ENCODE results near the gene TMEM100. TPM values are rescaled to one million over a fixed set of nuclear protein-coding genes. Genes with fewer than 3 reads are reported as not detected.
A peak's percentile ranks its signal among the peaks of the same experiment; 100 is the strongest.

Gene TMEM100
- total RNA-seq, 2 donors from 2014 or later: 18.3 to 24.3 TPM

- ATAC-seq (peak; percentile 62 to 77), DNase-seq (peak; percentile 83)
- intact Hi-C loops (cut with DNase I): loop anchor here in 1 of 2 donors (10.0 kb wide), 1 partner anchor 88 kb away; no protein-coding TSS in a partner anchor
Observed at GRCh38 chr17:55726440-55726839, 3.8 kb upstream of the TMEM100 start.

GRCh38 chr17:55723488-55723848, 804 bp upstream of the TMEM100 start:
- DNase-seq (no peak), ATAC-seq (no peak)
- intact Hi-C loops (cut with DNase I): loop anchor here in 1 of 2 donors (10.0 kb wide), 1 partner anchor 91 kb away; no protein-coding TSS in a partner anchor

DNA sequence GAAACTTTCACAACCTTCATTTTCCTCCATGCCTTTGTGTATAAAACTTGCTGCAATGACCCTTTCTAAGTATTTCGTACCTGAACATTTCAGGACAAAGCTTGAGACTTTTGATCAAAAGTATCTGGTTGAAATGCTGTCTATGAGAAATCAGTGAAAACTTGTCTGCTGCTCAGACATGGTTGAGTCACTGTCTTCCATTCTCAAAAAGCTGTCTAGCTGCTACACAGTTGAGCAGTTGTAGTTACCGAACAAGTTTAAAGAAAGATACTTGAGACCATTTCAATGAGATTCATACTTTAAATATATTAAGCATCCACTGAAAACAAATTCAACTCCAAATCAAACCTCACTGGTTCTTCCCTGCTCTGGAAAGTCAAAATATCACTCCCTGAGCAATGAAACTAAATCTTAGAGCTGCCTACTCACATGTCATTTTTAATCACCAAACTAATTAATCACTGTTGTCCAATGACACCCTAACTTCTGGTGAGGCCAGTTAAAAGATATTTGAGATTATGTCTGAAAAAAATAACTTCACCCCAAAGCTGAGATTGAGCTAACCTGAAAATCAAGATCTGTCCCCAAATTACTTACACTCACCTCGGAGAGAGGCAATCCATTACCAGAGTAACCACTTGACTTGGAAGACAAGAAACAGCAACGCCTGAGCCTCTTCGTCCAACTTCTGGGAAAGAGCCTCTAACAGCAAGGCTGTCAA, 488 bp downstream of the TMEM100 start:
- intact Hi-C loops (cut with DNase I): loop anchor here in 1 of 2 donors (10.0 kb wide), 1 partner anchor 93 kb away; no protein-coding TSS in a partner anchor
- no peak for ATAC-seq
- no peak for DNase-seq

- DNase-seq (no peak), ATAC-seq (no peak)
- intact Hi-C loops (cut with DNase I): loop anchor here in 1 of 2 donors (10.0 kb wide), 1 partner anchor 94 kb away; no protein-coding TSS in a partner anchor
Observed at GRCh38 chr17:55720919-55721836, 1.5 kb downstream of the TMEM100 start.

DNA sequence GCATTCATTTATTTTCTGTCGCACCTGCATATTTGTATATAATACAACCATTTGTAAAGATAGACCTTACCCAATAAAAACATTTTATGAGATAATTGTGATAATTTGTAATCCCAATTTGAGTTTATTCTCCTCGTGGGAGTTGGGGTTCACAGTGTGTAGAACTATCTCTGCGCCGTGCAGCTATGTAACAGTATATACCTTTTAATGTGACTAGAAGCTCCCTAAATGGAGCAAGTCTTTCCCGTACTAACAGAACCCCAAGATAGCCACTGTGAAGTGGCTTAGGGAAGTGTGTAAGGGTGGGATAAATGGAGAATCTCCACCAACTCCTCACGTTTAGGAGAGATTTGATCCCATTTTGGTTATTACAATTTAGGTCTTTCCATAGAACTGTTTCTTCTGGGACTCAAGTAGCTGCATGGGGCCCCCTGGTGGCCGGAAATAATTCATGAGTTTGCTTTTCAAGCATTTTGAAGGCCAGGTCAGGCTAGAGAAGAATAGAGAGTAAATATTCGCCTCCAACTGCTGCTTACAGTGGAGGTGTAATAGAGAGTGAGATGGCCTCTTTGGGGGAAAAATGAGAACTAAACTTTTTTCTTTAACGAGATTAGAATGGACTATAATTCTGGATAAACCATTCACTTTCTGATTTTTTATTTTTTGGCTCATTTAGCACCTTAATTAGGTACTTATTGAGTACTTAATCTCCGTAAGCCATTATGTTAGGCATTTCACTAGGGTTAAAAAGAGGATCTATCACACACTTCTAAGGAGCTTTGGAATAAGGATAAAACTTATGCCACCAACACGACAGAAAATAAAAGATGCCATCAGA, 4.5 kb downstream of the TMEM100 start:
- intact Hi-C loops (cut with DNase I): loop anchor here in 1 of 2 donors (2.0 kb wide), 1 partner anchor 191 kb away; no protein-coding TSS in a partner anchor
- peak in 1 of 2 donors; percentile 50 for ATAC-seq

GRCh38 chr17:55717432-55717831, 5.2 kb downstream of the TMEM100 start:
- intact Hi-C loops (cut with DNase I): no loop called here
- ATAC-seq (no peak), DNase-seq (no peak)

More for the DNA sequence above, 4.5 kb downstream of the TMEM100 start:
- peak; percentile 86 for DNase-seq

GRCh38 chr17:55710829-55711496, 11.7 kb downstream of the TMEM100 start:
- ATAC-seq: peak in 1 of 2 donors; percentile 52
- no peak for DNase-seq
- intact Hi-C loops (cut with DNase I): no loop called here

DNA sequence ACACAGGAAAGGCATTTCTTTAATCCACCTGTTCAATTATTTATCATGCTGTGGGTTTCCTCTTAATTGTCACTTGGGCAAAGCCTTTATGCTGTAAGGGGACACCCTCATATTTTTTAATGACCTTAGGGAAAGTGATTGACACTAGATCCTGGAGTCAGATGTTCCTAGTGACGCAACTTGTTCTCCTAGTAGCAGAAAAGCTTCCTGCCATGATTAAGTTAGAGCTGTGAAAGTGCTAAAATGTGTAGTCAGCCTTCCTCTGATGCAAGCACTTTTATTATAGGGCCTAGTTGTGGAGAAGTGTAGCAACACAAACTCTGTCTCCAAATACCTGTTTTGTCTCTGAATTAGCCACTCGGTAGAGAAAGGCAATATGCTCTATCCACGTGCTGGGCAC, 12.3 kb downstream of the TMEM100 start:
- ATAC-seq (peak; percentile 23 to 43), DNase-seq (no peak)
- intact Hi-C loops (cut with DNase I): no loop called here

DNA sequence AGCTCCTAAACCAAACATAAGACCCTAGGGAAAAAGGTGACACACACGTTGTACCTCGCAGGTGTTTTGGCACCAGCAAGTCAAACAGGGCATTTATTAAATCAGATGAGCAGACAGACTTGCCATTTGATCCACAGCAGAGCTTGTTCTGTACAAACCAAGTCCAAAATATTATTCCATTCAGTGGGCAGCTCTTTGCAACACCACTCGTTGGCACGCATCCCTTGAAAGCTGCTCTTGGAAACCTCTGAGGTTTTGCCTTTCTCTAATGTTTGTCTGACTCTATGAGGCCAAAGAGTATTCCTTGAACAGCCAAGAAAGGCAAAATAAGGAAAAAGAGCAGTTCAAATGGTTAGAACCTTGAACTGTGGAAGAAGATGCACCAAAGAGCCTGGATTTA, 12.7 kb downstream of the TMEM100 start:
- intact Hi-C loops (cut with DNase I): no loop called here
- ATAC-seq: peak in 1 of 2 donors; percentile 67
- no peak for DNase-seq

GRCh38 chr17:55709440-55709839, 13.2 kb downstream of the TMEM100 start:
- intact Hi-C loops (cut with DNase I): no loop called here
- no peak for ATAC-seq
- no peak for DNase-seq

DNA sequence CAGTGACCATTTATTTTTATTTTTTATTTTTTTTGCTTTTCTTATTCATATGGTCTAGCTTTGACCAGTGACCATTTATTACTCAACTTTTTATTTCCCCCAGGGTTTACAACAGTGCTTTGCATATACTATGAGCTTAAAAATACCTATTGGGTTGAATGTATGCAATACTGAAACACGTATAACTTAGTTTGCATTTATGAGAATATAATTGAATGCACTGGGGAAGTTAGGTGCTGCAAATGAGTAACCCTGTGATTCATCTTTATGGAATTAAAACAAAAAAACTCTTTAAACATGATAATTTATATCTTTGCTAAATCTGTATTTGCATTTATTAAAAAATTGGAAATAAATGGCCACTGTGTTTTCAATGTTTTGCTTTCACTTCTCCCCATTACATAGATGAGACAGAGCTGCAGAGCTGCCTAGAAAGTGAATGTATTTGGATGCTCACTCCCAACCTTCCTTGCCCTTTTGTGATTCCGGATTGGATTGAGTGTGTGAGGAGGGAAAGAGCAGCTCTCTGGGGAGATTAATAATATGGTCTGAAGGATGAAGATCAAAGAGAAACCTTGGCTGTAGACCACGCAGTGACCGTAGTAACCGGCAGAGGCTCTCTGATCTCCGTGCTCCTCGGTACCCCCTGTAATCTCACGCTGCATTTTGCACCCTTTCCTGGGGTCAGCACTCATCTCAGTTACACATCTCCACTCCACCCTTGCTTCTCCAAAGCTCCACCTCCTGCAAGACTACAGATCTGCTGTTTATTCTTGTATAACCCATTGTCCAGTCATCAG, 14.3 kb downstream of the TMEM100 start:
- ATAC-seq (no peak), DNase-seq (no peak)
- intact Hi-C loops (cut with DNase I): no loop called here

- DNase-seq (no peak), ATAC-seq (peak in 1 of 2 donors; percentile 42)
- intact Hi-C loops (cut with DNase I): no loop called here
Observed at GRCh38 chr17:55706808-55707773, 15.6 kb downstream of the TMEM100 start.

DNA sequence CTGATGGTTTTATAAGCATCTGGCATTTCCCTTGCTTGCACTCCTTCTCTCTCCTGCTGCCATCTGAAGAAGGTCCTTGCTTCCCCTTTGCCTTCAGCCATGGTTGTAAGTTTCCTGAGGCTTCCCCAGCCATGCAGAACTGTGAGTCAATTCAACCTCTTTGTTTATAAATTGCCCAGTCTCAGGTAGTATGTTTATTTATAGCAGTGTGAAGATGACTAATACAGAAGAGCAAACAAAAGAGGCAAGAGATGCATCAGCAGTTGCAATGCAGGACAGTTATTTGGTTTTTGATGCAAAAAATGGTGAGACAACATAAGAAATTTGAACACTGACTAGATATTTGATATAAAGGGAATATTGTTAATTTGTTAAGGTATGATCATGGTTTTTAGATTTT, 16.8 kb downstream of the TMEM100 start:
- intact Hi-C loops (cut with DNase I): no loop called here
- no peak for DNase-seq
- ATAC-seq: no peak

DNA sequence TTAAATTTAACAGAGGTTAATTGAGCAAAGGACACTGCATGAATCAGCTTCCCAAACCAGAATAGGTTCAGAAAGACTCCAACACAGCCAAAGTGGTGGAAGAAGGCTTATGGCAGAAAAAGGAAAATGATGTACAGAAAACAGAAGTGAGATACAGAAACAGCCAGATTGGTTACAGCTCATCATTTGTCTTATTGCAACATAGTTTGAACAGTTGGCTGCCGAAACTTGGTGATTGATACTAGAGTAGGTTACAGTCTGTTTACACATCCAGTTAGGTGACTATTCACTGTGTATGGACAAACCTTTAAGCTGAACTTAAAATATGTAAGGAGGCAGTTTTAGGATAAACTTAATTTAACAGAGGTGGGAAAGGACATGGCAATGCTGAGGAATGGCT, 18.3 kb downstream of the TMEM100 start:
- intact Hi-C loops (cut with DNase I): no loop called here
- ATAC-seq (no peak), DNase-seq (no peak)

DNA sequence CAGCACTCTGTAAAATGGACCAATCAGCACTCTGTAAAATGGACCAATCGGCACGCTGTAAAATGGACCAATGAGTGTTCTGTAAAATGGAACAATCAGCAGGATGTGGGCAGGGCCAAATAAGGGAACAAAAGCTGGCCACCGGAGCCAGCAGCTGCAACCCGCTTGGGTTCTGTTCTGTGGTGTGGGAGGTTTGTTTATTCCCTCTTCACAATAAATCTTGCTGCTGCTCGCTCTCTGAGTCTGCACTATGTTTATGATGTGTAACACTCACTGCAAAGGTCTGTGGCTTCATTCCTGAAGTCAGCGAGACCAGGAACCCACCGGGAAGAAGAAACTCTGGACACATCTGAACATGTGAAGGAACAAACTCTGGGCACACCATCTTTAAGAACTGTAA, 20.5 kb downstream of the TMEM100 start:
- DNase-seq: no peak
- intact Hi-C loops (cut with DNase I): no loop called here
- no peak for ATAC-seq

DNA sequence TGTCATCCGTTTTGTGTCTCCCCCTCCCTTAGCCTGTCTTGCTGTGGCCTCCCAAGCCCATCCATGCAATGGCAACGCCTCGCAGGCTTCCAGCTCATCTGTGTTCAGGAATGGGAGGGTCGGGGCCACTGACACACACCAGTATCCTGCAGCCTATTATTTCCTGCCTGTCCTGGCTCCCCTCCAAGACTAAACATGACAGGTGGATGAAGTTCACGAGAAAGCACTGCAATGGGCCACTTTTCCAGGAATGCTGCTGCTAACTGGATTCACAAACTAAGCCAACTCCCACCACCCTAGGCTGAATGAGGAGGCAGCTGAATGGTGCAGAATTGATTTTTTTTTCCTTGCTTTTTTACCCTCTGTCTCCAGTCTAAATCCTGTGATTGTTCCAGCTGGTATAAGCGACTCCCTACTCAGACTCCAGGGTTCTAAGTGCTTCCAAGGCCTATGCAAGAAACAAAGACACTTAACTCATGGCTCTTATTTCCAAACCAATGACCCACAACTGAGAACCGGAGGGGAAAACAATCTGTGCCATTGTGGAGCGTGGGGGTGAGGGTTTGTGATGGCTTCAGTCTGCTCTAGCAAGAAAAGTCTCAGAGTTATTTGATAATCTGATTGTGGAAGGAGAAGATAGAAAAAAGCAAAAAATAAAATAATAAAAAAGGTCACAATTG, 23.3 kb downstream of the TMEM100 start:
- DNase-seq (peak; percentile 34), ATAC-seq (peak in 1 of 2 donors; percentile 26)
- intact Hi-C loops (cut with DNase I): no loop called here

All from left cardiac atrium (tissue), 4 donors.